ENCODE data around the gene LYPD6B. TPM values are rescaled to one million over a fixed set of nuclear protein-coding genes. Genes with fewer than 3 reads are reported as not detected.

Gene LYPD6B
- total RNA-seq, 1 experiment from 2014 or later: 6.1 TPM

DNA sequence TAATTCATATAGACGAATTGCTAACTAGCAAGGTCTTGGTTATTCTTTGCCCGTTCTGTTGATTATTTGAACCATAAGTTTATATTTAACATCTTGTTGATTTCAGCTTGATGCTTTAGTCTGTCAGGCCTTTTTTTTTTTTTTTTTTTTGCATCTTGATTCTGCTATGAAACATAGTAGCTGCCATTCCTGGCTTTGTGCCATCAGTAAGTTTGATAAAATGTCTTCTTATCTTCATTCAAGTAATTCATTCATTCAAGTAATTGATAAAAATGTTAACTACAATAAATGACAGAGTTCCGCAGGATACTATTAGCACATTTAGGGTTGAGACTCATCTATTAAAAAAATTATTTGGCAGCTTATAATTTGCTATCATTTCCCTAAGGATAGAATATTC is 134.7 kb downstream of the LYPD6B start:
- no peak overlapping the region for H3K4me3 ChIP-seq (replicated peaks in 1 of 2; ENCODE audit: low read depth in 1 of 2, low read length in 2 of 2)
- H3K27me3 ChIP-seq (ENCODE audit: insufficient read depth, low read length): no peaks in the 10 kb centered on the region
- H3K27ac ChIP-seq (ENCODE audit: low read depth, low read length): no peak overlapping the region
- BruUV-seq (replicated peaks): no TSS peak
- ChIA-PET RAD21 (ENCODE audit: low non-redundant PET in 1 of 2, low total read pairs in 2 of 2, uncharacterized antibody in 2 of 2, unreplicated experiment in 2 of 2) (no interaction called here), POLR2A (no interaction called here), CTCF (no interaction called here)
- no peak for DNase-seq (ENCODE audit: low read depth, low spot score)
- no peak overlapping the region for H2AFZ ChIP-seq (ENCODE audit: low read depth, low read length, poor library complexity, severe bottlenecking)
- no peaks in the 10 kb centered on the region for H3K36me3 ChIP-seq (ENCODE audit: control insufficient read depth in 1 of 2, insufficient read depth in 2 of 2, low read length in 2 of 2)
- no peak overlapping the region for H3K4me2 ChIP-seq (ENCODE audit: low read length)
- H3K79me2 ChIP-seq (ENCODE audit: insufficient read depth, low read length): no peaks in the 10 kb centered on the region
- H4K20me1 ChIP-seq (ENCODE audit: insufficient read depth): no peaks in the 10 kb centered on the region
- H3K9ac ChIP-seq (ENCODE audit: low read length): no peak overlapping the region
- H3K9me3 ChIP-seq (ENCODE audit: control insufficient read depth in 1 of 2, insufficient read depth in 1 of 2, low read depth in 1 of 2, low read length in 2 of 2): no peaks in the 10 kb centered on the region; a peak in 1 of 4 replicates
- peaks cover 25 to 28% of the 10 kb centered on the region in 2 experiments for H3K4me1 ChIP-seq (ENCODE audit: control insufficient read depth in 1 of 2, insufficient read depth in 2 of 2, low read length in 2 of 2)
- TF ChIP-seq TCF7L2 (IDR thresholded peaks at IDR 0.05; ENCODE audit: borderline replicate concordance, extremely low read depth, insufficient read depth, insufficient read length): no peak
- H3K9me2 ChIP-seq (ENCODE audit: insufficient read depth): no peaks in the 10 kb centered on the region
- ATAC-seq: no peak
- intact Hi-C loops (cut with micrococcal nuclease): no loop called here

DNA sequence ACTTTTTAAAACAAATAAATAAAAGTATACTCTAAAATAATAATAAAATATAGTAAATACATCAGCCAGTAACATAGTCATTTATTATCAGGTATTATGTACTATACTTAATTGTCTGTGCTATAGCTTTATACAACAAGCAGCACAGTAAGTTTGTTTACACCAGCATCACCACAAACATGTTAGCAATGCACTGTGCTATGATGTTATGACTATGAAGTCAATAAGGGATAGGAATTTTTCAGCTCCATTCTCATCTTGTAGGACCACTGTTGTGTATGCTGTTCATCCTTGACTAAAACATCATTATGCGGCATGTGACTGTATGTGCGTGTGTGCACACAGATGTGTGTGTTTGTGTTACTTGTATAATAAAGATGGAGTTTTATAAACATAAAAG is 137.5 kb downstream of the LYPD6B start:
- H4K20me1 ChIP-seq (ENCODE audit: insufficient read depth): no peaks in the 10 kb centered on the region
- no peak overlapping the region for H2AFZ ChIP-seq (ENCODE audit: low read depth, low read length, poor library complexity, severe bottlenecking)
- H3K9me3 ChIP-seq (ENCODE audit: control insufficient read depth in 1 of 2, insufficient read depth in 1 of 2, low read depth in 1 of 2, low read length in 2 of 2): no peaks in the 10 kb centered on the region; a peak in 1 of 4 replicates
- H3K4me2 ChIP-seq (ENCODE audit: low read length): no peak overlapping the region
- no peaks in the 10 kb centered on the region for H3K27me3 ChIP-seq (ENCODE audit: insufficient read depth, low read length)
- DNase-seq (ENCODE audit: low read depth, low spot score): no peak
- no peaks in the 10 kb centered on the region for H3K79me2 ChIP-seq (ENCODE audit: insufficient read depth, low read length)
- H3K9ac ChIP-seq (ENCODE audit: low read length): no peak overlapping the region
- no TSS peak for BruUV-seq (replicated peaks)
- POLR2A ChIA-PET: no interaction called here
- H3K9me2 ChIP-seq (ENCODE audit: insufficient read depth): no peaks in the 10 kb centered on the region
- no peaks in the 10 kb centered on the region for H3K36me3 ChIP-seq (ENCODE audit: control insufficient read depth in 1 of 2, insufficient read depth in 2 of 2, low read length in 2 of 2)
- H3K4me3 ChIP-seq (replicated peaks in 1 of 2; ENCODE audit: low read depth in 1 of 2, low read length in 2 of 2): no peak overlapping the region
- ATAC-seq: no peak
- H3K27ac ChIP-seq (ENCODE audit: low read depth, low read length): no peak overlapping the region
- intact Hi-C loops (cut with micrococcal nuclease): no loop called here
- peaks cover 0 to under 1% of the 10 kb centered on the region in 2 experiments; a peak in 1 of 4 replicates for H3K4me1 ChIP-seq (ENCODE audit: control insufficient read depth in 1 of 2, insufficient read depth in 2 of 2, low read length in 2 of 2)
- CTCF ChIA-PET: no interaction called here
- RAD21 ChIA-PET (ENCODE audit: low non-redundant PET in 1 of 2, low total read pairs in 2 of 2, uncharacterized antibody in 2 of 2, unreplicated experiment in 2 of 2): no interaction called here
- no peak for TF ChIP-seq FOSL1 (IDR thresholded peaks at IDR 0.05; ENCODE audit: low read depth)
- TF ChIP-seq, protein P1, sequence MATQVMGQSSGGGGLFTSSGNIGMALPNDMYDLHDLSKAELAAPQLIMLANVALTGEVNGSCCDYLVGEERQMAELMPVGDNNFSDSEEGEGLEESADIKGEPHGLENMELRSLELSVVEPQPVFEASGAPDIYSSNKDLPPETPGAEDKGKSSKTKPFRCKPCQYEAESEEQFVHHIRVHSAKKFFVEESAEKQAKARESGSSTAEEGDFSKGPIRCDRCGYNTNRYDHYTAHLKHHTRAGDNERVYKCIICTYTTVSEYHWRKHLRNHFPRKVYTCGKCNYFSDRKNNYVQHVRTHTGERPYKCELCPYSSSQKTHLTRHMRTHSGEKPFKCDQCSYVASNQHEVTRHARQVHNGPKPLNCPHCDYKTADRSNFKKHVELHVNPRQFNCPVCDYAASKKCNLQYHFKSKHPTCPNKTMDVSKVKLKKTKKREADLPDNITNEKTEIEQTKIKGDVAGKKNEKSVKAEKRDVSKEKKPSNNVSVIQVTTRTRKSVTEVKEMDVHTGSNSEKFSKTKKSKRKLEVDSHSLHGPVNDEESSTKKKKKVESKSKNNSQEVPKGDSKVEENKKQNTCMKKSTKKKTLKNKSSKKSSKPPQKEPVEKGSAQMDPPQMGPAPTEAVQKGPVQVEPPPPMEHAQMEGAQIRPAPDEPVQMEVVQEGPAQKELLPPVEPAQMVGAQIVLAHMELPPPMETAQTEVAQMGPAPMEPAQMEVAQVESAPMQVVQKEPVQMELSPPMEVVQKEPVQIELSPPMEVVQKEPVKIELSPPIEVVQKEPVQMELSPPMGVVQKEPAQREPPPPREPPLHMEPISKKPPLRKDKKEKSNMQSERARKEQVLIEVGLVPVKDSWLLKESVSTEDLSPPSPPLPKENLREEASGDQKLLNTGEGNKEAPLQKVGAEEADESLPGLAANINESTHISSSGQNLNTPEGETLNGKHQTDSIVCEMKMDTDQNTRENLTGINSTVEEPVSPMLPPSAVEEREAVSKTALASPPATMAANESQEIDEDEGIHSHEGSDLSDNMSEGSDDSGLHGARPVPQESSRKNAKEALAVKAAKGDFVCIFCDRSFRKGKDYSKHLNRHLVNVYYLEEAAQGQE (IDR thresholded peaks at IDR 0.05; ENCODE audit: low read depth): no peak
- TF ChIP-seq YY1 (IDR thresholded peaks at IDR 0.05; ENCODE audit: extremely low read depth, insufficient replicate concordance, low read depth, low read length): no peak
- TF ChIP-seq ZNF274 (IDR thresholded peaks at IDR 0.05; ENCODE audit: low read depth, low read length): no peak
- no peak for TF ChIP-seq SP1 (IDR thresholded peaks at IDR 0.05; ENCODE audit: low read depth)
- TF ChIP-seq POLR2AphosphoS5 (IDR thresholded peaks at IDR 0.05; ENCODE audit: low read depth, low read length): no peak
- TF ChIP-seq EZH2 (IDR thresholded peaks at IDR 0.05): no peak
- TF ChIP-seq SIN3A (IDR thresholded peaks at IDR 0.05; ENCODE audit: low read depth): no peak
- TF ChIP-seq POLR2A (IDR thresholded peaks at IDR 0.05; ENCODE audit: borderline replicate concordance, extremely low read depth, insufficient read depth, insufficient read length): no peak
- TF ChIP-seq, protein P2, sequence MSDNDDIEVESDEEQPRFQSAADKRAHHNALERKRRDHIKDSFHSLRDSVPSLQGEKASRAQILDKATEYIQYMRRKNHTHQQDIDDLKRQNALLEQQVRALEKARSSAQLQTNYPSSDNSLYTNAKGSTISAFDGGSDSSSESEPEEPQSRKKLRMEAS (IDR thresholded peaks at IDR 0.05): no peak
- no peak for TF ChIP-seq CEBPB (IDR thresholded peaks at IDR 0.05; ENCODE audit: low read depth)
- TF ChIP-seq, protein P3, sequence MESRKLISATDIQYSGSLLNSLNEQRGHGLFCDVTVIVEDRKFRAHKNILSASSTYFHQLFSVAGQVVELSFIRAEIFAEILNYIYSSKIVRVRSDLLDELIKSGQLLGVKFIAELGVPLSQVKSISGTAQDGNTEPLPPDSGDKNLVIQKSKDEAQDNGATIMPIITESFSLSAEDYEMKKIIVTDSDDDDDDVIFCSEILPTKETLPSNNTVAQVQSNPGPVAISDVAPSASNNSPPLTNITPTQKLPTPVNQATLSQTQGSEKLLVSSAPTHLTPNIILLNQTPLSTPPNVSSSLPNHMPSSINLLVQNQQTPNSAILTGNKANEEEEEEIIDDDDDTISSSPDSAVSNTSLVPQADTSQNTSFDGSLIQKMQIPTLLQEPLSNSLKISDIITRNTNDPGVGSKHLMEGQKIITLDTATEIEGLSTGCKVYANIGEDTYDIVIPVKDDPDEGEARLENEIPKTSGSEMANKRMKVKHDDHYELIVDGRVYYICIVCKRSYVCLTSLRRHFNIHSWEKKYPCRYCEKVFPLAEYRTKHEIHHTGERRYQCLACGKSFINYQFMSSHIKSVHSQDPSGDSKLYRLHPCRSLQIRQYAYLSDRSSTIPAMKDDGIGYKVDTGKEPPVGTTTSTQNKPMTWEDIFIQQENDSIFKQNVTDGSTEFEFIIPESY (IDR thresholded peaks at IDR 0.05; ENCODE audit: extremely low read depth, insufficient replicate concordance, low read length): no peak
- TF ChIP-seq EGR1 (IDR thresholded peaks at IDR 0.05; ENCODE audit: low read depth): no peak
- TF ChIP-seq CBX3 (IDR thresholded peaks at IDR 0.05; ENCODE audit: low read depth): no peak
- TF ChIP-seq, protein P4, sequence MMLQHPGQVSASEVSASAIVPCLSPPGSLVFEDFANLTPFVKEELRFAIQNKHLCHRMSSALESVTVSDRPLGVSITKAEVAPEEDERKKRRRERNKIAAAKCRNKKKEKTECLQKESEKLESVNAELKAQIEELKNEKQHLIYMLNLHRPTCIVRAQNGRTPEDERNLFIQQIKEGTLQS (IDR thresholded peaks at IDR 0.05): no peak
